HG03565 (cell line): Measurements from ENCODE around the gene CHTF18.

Experiments
- ATAC-seq: cut with Tn5 transposase; IDR thresholded peaks from one replicate; pipeline ENCODE4 v1.9.1; 2021; ENCODE audit warnings: mild to moderate bottlenecking, moderate library complexity; ENCODE audit not compliant: unreplicated experiment

Gene CHTF18

GRCh38 chr16:760065-760464, 28.4 kb upstream of the CHTF18 start:
- ATAC-seq, result no peak

GRCh38 chr16:760545-761343, 27.7 kb upstream of the CHTF18 start, which contains the start of gene MSLN:
MSLN (plus strand) TSS chr16:760734; CDS start chr16:762681, 1,947 bp downstream.
- no peak for ATAC-seq

GRCh38 chr16:761625-762513, 26.6 kb upstream of the CHTF18 start:
- no peak for ATAC-seq

- no peak for ATAC-seq
Observed at GRCh38 chr16:762595-763268, 25.7 kb upstream of the CHTF18 start.

GRCh38 chr16:763369-764183, 24.8 kb upstream of the CHTF18 start:
- ATAC-seq, result no peak

- ATAC-seq, result no peak
Observed at GRCh38 chr16:764184-764750, 24.2 kb upstream of the CHTF18 start.

- no peak for ATAC-seq
Observed at GRCh38 chr16:764848-765487, 23.5 kb upstream of the CHTF18 start.

GRCh38 chr16:765488-765865, 22.9 kb upstream of the CHTF18 start:
- no peak for ATAC-seq

GRCh38 chr16:766008-766819, 22.2 kb upstream of the CHTF18 start:
- no peak for ATAC-seq

GRCh38 chr16:766820-767640, 21.4 kb upstream of the CHTF18 start:
- ATAC-seq, result no peak

- ATAC-seq, result no peak
Observed at GRCh38 chr16:767743-768235, 20.6 kb upstream of the CHTF18 start.

GRCh38 chr16:768428-768827, 20.0 kb upstream of the CHTF18 start:
- no peak for ATAC-seq

- no peak for ATAC-seq
Observed at GRCh38 chr16:769184-769784, 19.1 kb upstream of the CHTF18 start.

GRCh38 chr16:769934-770333, 18.5 kb upstream of the CHTF18 start:
- no peak for ATAC-seq

- ATAC-seq, result no peak
Observed at GRCh38 chr16:770411-770810, 18.0 kb upstream of the CHTF18 start.

- ATAC-seq, result no peak
Observed at GRCh38 chr16:772959-773358, 15.5 kb upstream of the CHTF18 start.
